NOMO-1 (cell line): ENCODE results near the gene CDKAL1.

Experiments used
- DNase-seq, 2 experiments: peaks; one replicate each; lab custom pipeline; 2025; ENCODE audit not compliant: unreplicated experiment in 2 of 2; lab: John Stamatoyannopoulos, UW

Gene CDKAL1

DNA sequence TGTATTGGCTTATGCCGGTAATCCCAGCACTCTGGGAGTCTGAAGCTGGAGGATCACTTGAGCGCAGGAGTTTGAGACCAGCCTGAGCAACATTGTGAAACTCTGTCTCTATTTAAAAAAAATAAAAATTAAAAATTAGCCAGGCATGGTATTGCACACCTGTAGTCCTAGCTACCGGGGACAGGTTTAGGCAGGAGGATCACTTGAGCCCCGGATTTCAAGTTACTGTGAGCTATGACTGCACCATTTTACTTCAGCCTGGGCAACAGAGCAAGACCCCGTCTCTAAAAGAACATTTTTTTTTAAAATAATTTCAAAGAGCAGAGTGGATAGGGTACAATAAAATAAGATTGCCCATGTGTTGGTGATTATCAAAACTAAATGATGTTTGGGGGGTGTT is 576.4 kb downstream of the CDKAL1 start:
- no peak for DNase-seq

DNA sequence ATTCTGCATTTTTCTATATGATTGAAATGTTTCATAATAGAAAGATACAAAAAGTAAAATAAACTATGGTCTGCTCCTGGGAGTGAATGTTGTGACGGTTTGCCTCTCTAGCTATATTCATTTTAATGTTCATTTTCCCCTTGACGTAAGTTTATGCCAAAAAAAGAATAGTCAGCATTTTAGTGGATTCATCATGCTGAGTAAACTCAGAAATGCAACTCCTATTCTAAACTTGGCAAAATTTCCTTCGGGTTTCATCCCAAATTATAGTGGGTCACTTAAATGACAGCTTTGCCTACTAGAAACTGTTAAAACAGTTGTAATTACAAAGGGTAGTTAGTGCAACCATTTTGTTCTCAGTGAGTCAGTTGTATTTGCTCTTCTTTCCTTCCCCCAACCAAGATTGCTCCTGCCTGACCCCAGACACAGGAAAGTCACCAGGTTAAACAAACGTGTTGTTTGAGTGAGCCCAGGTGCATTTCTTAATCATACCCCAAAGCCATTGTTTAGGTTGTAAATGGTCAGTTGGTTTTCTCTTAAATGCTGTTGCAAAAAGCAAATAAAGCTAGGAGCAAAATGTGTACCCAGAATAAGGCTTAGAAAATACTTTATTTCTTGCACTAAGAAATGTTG is 577.0 kb downstream of the CDKAL1 start:
- DNase-seq, result no peak

DNA sequence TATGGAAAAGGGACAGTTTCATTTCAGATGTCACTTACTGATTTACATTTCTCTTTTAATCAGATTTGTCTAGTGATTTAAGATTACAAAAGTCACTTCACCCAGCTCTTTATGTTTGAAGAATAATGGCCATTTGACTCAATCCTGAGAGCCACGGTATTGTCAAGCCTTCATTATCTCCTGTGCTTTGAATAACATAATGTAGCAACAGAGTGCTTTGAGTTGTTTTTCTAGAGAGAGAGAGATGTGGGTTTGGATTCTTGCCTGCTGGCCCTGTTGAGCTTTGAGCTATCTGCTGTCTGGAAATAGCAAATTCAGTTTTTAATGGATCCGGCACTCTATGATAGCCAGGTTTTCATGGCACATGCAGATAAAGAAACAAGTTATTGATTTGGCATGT is 580.9 kb downstream of the CDKAL1 start:
- DNase-seq, result no peak

DNA sequence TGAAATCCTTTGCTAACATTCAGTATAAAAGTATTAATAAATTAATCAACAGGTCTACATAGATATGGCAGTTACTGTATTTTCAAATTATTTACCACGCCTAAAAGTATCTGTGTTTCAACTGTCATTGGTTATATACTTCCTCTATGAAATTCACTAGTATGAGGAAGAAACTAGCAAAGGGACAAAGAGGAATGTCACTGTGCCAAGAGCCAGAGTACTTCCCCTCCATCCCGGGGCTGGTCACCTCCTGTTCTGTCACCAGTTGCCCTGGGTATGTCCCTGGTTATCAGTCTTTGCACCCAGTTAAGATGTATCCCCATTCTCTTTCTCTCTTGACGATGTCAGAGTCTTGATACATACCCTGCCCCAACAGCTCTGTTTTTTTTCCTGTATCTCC is 582.5 kb downstream of the CDKAL1 start:
- DNase-seq, result no peak

DNA sequence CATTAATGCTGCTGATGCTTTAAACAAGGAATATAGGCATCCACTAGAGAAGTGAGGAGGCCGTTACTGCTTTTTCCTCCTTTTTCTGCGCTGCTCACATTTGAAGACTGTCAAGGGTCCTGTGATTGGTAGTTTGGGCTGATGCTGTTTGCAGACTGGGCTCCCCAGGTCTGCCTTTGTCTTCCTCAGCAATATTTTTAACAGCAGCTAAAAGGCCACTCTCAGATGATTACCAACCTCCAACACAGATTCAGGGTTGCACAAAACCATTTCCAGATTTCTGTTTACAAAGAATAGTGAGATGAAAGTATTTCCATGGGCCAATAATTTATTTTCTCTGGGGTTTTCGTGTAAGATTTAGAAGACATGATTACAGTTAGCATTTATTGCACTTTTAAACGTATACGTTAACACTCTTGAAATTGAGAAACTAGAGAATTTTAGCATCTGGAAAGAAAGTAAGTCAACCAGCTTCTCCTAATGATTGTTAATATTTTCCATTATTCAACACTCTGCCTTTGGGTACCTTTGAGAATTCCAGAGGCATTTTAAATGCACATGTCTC is 584.0 kb downstream of the CDKAL1 start:
- DNase-seq, result no peak

DNA sequence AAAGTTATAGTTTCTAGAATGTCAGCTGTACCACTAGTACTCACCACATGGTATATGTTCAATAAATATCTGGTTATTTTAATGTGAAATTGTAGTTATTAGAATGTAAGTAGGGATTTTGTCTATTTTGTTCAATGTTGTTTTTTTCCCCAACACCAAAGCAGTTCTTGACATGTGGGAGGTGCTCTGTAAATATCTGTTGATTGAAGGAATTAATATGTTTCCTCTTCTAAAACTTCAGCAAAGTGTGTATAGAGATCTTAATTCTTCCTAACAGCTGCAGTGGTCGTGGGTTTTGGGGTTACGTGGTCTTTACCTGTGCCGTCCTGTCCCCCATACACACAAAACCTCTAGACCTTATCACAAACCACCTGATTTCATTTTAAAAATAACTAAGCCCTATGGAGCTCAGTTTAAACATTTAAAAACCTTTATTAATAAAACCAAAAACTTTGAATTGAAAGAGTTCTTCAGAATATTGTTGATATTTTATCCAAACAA is 587.4 kb downstream of the CDKAL1 start:
- no peak for DNase-seq

DNA sequence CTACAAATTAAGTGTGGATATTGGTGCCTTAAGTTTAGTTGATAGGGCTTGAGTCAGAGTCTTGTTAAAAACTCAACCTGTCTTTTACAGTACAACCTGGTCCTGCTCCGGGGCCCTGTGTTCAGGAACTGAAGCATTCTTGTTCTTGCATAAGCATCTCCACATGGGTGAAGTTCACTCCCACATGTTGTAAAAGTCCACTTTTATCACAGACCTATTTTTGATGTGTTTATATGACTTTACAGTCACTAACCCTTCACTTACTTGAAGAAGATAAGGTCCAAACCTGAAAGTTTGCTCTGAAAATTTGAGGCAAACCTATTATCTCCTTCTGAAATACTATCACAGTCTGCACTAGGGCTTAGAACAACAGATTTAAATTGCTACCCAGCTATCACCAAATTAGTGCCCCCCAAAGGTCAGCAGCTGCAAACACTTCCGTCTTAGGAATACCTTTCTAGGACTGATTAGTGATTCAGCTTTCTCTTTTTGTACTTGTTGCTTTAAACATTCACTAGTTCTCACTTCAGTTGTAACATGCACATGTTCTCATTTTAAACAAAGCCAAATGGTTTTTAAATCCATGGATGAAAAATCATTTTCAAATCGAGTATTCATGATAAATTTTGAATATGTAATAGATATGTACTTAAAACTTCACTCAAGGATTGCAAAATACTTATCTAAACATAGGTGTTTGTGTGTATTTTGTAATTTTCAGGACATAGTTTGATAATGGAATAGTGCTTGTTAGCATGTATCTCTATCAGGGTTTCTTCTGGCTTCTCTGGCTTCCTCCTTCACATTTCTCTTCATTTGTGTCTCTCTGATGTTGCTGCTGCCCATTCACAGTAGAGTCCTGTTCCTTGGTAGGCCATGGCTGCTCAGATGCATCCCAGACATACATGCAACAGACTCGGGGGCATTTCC is 589.5 kb downstream of the CDKAL1 start:
- no peak for DNase-seq

DNA sequence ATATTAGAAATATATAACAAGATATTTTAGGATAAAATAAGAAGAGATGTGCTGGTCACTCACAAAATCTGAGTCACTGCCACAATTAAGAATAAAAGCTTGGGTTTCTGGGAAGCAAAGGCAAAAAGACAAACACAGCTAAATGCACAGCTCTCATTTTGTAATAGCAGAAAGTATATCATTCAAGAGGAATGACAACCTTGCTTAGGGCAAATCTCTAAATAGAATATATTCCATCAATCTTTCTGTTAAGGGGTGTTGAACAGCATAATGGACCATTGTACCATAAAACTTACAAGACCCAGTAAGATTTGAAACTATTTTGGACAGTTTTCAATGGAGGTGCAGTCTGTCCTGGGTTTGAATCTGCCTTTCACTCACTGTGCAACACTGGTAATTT is 594.3 kb downstream of the CDKAL1 start:
- DNase-seq, result no peak

DNA sequence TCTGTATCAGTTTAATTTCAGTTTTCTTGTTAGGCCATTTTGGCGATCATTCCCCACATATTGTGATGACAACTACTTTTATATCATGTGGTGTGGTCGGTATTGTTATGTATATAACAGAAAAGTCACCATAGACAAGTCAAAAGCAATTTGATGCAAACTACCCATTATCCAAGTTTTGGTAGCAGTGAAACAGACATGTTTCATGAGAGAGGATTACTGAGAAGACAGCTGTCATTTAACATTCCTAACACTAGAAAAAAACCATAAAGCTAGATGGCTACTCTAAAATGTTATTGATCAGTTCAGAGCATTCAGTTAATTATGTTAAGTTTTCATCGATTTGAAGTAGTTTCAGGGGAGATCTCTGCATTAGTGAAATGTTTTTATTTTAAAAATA is 597.1 kb downstream of the CDKAL1 start:
- no peak for DNase-seq

DNA sequence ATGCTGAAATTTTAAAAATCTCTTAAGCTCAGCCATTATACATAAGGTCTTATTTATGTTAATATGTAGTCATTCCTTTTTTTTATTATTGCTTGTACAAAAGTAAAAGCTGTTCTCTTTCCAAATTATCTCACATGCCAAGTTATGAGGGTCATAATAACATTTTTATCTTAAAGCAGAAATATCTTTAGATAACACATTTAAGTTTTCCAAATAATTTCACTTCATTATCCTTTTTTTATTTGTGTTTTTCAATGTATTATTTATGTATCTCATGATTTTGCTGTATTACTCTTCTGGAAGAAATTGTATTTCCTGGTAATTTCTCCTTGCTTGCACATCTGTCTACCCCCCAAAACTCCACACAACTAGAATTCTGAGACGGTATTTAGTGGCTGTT is 598.2 kb downstream of the CDKAL1 start:
- no peak for DNase-seq

DNA sequence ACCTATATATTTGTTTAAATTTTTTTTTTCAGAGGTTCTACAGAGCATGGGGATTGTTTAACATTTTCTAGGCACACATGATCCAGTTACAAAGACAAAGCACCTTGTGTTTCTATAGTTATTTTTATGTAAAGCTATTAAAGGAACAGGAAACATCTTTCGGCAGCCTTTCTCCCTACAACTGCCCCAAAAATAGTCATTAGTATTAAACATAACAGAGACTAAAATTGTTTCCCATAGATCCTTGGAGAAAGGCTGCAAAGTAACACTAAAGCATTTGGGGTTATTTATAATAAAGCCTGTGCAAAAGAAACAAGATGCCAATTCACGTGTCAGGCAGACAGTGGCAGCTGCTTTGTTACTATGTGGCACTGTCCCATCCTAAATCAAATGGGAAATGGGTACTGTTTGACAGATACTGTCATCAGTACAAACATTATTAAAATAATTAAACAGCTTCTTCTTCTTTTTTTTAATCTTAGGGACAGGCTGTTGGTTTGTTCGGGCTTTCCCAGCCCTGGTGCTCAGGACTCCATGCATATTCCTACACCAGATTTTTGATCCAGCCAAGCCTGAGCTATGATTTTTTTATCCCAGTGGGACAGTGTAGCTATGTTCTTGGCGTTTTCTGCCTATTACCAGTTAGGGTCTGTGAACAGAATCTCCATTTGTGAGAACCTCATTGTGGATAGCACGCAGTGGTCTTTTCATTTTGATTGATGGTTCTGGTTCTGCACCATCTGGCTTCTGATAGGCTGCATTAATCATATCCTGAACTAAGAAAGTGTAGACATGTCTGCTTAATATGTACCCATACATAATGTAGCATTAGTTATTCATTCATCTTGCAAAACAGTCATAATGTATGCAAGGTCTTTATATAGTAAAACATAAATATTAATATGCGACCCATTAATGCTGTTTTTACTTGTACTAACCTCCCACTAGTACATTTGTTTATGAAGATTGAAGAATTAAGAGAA is 598.9 kb downstream of the CDKAL1 start:
- DNase-seq, result no peak

DNA sequence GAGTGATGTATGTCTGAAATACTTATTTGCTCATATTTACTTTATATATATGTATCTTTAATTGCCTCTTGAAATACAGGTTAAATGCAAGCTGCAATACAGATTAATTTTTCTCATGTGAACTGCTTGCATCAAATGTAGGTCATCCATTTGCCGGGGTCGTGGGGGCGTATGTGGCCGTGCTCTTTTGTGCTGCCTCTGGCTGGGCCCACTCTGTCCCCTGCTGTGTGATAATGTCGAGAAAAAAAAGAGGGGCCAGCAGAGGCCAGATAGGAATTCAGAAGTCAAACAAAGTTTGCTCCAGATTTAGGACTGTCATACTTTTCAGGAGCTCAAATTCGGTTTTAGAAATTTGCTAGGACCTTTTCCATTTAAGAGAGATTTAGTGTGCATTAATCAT is 599.6 kb downstream of the CDKAL1 start:
- DNase-seq, result no peak

DNA sequence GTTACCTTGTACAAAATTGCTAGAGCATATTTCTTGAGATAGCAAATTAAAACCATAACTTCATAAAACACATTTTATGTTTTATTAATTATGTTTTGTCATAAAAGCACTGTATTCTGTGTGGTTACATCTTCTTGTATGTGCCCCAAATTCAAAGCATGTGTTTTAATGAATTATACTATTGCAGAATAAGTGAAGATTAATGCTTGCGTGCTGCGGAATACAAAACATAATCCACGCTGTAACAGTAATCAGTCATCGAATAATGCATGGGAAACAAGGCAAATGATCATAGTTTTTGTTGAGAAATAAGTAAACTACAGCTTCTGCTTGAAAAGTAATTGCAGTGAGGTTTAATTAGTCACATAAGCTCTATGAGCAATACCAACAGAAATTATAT is 600.1 kb downstream of the CDKAL1 start:
- no peak for DNase-seq

DNA sequence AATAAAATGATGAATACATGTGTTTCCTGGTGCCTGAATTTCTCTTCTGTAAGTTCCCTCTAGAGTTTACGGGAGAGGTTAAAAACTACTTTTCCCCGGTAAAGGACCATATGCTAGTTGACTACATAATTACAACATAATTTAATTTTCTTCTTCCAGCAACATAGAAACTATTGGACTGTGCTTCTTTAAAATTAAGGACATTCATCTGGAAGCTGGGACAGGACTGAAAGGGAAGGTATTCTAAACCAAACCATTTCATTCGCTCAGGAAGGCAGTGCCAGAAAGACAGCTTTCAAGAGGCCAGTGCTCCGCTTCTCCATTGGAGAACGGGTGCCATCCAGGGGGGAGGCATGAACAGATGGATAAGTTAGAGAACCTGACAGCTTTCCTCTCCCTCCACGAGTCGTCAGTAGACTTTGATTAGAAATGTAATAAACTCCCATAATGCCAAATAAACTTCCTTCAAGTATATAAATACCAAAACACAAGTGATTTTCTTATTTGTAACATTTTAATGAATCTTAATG is 601.3 kb downstream of the CDKAL1 start:
- no peak for DNase-seq

DNA sequence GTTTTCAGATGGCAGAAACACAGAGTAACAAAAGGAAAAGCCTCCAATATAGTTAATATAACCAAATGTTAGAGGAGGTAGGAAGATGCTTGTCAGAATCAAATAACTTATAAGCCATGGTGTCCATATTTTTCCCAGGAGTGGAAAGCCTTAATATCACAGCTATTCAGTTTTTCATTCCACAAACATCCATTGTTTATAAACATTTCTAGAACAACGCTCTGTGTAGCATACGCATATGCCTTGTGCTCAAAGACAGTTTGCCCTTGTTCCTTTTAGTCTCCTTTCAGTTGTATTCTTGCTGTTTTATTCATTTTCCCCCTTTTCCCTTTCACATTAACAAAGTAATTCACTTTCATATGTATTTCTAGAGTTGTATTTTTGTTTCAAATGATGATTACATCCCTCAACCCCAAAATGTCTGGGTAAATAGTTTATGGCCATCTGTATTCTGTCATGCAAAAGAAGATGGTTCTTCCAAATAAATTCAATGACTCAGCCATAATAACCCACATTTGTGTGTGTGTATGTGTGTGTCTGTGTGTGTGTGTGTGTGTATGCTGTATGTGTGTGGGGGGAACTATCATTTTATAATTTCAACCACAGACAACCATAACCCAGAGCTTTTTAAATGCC is 603.6 kb downstream of the CDKAL1 start:
- DNase-seq, result no peak

DNA sequence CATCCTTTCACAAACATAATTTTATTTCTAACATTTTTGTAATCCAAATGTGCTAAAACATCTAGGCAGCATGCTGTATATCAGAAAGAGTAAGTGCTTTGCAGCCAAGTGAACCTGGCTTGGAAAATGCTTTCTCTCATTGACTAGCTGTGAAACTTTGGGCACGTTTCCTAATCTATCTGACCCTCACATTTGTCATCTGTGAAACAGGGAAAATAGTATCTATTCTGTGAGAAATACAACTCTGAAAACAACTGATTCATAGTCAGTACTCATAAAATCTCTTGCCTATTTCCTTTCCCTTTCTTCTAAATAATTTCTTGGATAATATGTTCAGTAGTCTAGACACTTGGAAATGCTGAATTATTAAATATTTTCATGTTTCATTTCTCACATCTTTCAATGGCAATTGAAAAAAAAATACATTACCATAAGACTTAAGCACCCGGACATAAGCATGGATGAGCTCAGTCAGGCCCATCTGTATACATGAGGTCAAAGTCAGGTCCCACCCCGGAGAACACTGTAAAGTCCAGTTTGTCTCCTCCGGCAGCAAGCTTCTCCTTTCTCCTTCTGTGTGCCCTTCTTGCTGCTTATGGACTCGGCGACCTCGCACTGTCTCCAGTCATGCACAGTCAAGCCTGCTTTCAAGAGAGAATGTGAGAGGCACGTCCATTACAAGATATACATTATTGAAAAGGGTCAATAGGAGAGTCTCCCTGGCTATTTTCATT is 604.2 kb downstream of the CDKAL1 start:
- DNase-seq, result no peak

DNA sequence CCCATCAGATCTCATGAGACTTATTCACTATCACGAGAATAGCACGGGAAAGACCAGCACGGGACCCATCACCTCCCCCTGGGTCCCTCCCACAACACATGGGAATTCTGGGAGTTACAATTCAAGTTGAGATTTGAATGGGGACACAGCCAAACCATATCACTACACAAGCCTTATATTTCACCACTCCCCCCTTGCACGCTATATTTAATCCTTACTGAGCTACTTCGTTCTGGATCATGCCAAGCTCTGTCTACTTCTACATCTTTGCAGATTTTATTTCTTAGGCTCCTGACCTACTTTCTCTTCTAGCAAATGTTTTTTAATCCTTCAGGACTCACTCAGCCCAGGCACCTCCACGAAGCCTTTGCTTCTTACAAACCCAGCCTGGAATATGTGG is 606.7 kb downstream of the CDKAL1 start:
- no peak for DNase-seq

DNA sequence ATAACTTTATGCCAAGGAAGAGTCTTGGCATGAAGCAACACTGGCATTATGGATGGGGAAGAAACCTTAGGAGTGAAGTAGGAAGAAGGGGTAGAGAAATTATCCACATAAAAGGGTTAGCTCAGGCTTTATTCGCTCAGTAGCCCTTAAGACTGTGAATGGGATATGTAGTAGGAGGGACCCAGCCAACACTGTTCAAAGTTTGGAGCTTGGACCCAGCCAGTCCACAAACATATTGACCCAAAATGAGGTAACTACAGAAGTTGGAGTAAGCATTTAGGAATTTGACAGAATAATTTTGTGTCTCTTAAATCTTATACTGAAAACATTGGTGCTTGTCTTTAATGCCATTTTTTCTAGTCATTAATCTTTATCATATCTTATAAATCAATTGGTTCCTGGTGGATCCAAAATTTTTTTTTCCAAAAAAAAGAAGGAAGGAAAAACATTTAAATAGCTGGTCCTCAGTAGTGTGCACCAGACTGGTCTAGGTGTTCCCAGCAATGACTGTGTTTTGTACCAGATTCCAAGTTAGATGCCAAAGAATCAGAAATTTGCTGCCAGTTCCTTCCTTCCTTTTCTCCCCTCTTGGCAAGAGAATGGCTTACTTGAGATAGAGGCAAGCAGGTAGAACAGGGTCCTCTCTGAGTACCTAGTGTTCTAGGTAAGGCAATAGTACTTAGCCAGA is 607.5 kb downstream of the CDKAL1 start:
- no peak for DNase-seq

DNA sequence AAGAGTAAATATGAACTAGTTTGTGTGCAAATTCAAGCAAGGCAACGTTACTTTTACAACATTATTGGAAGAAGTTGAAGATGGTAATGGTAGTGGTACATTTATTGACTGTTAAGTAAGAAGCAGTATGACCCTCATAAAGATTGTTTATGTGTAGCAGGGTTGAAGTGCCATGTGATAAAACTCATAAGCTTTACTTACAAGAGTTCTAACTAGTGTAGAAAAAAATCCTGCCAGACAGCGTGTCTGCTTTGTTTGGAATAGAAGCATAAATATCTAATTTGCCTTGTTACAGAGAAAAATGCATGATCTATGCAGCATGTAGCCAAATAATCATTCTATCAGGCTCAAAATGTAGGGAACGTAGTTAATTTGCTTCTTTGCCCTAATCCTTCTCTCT is 608.5 kb downstream of the CDKAL1 start:
- DNase-seq, result no peak
